ENCODE data around the gene VPS50.
"Not testable (repeated sequence)": the region's sequence is repeated elsewhere in the genome, so short reads cannot be mapped to it uniquely, and the experiment has no call there.

Gene VPS50

GRCh38 chr7:93314449-93314848 lies 82.3 kb downstream of the VPS50 start:
- in situ Hi-C loops (cut with HindIII; ENCODE audit: low sequenced_read_pairs) = no loop called here

GRCh38 chr7:93315896-93316295 lies 83.7 kb downstream of the VPS50 start:
- DNase-seq (ENCODE audit: low read depth, low spot score) = no peak
- no peak overlapping the region for H3K4me3 ChIP-seq (ENCODE audit: low read depth, low read length)
- in situ Hi-C loops (cut with HindIII; ENCODE audit: low sequenced_read_pairs) = no loop called here
- no peak for TF ChIP-seq CTCF (IDR thresholded peaks at IDR 0.05; ENCODE audit: low read depth, low read length)

More at GRCh38 chr7:93314449-93314848, 82.3 kb downstream of the VPS50 start:
- no peak overlapping the region for H3K4me3 ChIP-seq (ENCODE audit: low read depth, low read length)
- DNase-seq (ENCODE audit: low read depth, low spot score) = no peak
- no peak for TF ChIP-seq CTCF (IDR thresholded peaks at IDR 0.05; ENCODE audit: low read depth, low read length)

- in situ Hi-C loops (cut with HindIII; ENCODE audit: low sequenced_read_pairs) = no loop called here
- peak; percentile 28 for DNase-seq (ENCODE audit: low read depth, low spot score)
- no peak for TF ChIP-seq CTCF (IDR thresholded peaks at IDR 0.05; ENCODE audit: low read depth, low read length)
- H3K4me3 ChIP-seq (ENCODE audit: low read depth, low read length) = no peak overlapping the region
These were observed 84.6 kb downstream of the VPS50 start for GRCh38 chr7:93316730-93317129.

GRCh38 chr7:93320887-93321286 lies 88.7 kb downstream of the VPS50 start:
- DNase-seq (ENCODE audit: low read depth, low spot score) = no peak
- in situ Hi-C loops (cut with HindIII; ENCODE audit: low sequenced_read_pairs) = no loop called here
- no peak overlapping the region for H3K4me3 ChIP-seq (ENCODE audit: low read depth, low read length)
- TF ChIP-seq CTCF (IDR thresholded peaks at IDR 0.05; ENCODE audit: low read depth, low read length) = no peak

- in situ Hi-C loops (cut with HindIII; ENCODE audit: low sequenced_read_pairs); H3K4me3 ChIP-seq (ENCODE audit: low read depth, low read length); DNase-seq (ENCODE audit: low read depth, low spot score): not testable (repeated sequence)
These were observed 94.1 kb downstream of the VPS50 start for GRCh38 chr7:93326291-93326690.

- in situ Hi-C loops (cut with HindIII; ENCODE audit: low sequenced_read_pairs) = no loop called here
- DNase-seq (ENCODE audit: low read depth, low spot score) = peak; percentile 90
- TF ChIP-seq CTCF (IDR thresholded peaks at IDR 0.05; ENCODE audit: low read depth, low read length) = no peak
- no peak overlapping the region for H3K4me3 ChIP-seq (ENCODE audit: low read depth, low read length)
These were observed 95.0 kb downstream of the VPS50 start for GRCh38 chr7:93327006-93327633.

GRCh38 chr7:93331706-93332105 lies 99.5 kb downstream of the VPS50 start:
- in situ Hi-C loops (cut with HindIII; ENCODE audit: low sequenced_read_pairs) = no loop called here
- DNase-seq (ENCODE audit: low read depth, low spot score) = no peak
- no peak overlapping the region for H3K4me3 ChIP-seq (ENCODE audit: low read depth, low read length)
- TF ChIP-seq CTCF (IDR thresholded peaks at IDR 0.05; ENCODE audit: low read depth, low read length) = no peak
